Stimulated activated CD8-positive, alpha-beta memory T cell treated with anti-CD3 and anti-CD28 coated beads, Interleukin-12 subunit alpha, Interleukin-12 subunit beta, amount 100 ng/mL, for 24 hours (primary cell): ENCODE results near the gene CSTF3.

Experiments
- DNase-seq: peaks from one replicate; pipeline ENCODE4 v3.0.0-alpha.2; 2020; ENCODE audit errors: extremely low read depth

CSTF3 gene

GRCh38 chr11:33040862-33041453, 120.3 kb downstream of the CSTF3 start:
- DNase-seq = no peak

GRCh38 chr11:33040033-33040861, 121.0 kb downstream of the CSTF3 start:
- no peak for DNase-seq

DNA sequence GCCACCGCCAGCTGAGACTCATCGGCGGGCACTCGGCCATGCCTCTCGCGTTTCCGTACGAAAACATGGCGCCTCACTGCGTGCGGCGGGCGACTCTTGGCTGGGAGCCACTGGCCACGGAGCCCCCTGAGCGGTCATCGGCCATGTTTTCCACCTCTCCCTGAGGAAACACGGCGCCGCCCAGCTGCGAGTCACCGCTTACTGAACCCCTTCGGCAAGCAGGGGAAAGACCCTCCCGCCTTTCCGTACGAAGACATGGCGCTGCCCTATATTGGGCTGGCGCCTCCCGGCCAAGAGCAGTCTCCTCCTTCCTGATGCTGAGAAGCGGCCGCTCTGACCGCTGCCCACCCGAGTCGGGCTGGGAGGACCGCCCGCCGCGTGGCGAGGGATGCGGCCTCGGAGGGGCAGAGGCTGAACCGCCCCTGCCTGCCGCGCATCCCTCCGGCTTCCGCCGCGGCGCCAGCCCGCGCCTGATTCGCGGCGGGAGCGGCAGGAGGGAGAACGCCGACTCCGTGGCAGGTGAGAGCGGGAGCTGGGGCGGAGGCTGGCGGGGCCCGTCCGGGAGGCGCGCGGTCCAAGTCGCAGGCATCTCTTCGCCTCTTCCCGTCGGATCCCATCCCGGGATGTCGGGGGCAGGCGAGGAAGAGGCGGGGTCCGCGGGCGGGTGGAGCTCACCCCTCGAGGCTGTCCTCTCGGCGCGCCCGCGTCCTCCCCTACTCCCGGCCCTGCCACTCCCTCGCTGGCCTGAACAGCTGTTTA, 121.8 kb downstream of the CSTF3 start, which contains the start of gene TCP11L1:
TSS of gene TCP11L1 (plus strand) at position 299 of the 759 bp plus-strand sequence. CDS start 4,202 bp downstream, outside the sequence.
- peak; percentile 21 for DNase-seq

- DNase-seq = no peak
Measured at GRCh38 chr11:33035011-33035410, 126.3 kb downstream of the CSTF3 start.
